Measurements from ENCODE around the gene FCF1.

DNA sequence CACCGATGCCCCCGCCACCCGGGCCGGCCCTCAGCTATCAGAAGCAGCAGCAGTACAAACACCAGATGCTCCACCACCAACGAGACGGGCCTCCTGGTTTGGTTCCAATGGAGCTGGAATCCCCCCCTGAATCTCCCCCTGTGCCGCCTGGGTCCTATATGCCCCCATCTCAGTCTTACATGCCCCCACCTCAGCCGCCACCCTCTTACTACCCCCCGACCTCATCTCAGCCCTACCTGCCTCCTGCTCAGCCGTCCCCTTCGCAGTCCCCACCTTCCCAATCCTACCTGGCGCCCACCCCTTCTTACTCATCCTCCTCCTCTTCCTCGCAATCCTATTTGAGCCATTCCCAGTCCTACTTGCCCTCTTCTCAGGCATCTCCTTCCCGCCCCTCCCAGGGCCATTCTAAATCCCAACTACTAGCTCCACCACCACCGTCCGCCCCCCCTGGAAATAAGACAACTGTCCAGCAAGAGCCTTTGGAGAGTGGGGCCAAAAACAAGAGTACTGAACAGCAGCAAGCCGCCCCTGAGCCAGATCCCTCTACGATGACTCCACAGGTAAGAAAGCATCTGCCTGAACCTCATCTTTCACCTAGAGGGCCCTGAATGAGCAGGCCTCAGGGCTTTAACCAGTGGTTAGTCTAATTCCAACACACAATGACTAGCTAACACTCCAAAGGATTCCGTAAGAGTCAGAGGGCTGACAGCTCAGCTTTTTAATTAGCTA lies 51.0 kb downstream of the FCF1 start:
- TF ChIP-seq, protein P1, sequence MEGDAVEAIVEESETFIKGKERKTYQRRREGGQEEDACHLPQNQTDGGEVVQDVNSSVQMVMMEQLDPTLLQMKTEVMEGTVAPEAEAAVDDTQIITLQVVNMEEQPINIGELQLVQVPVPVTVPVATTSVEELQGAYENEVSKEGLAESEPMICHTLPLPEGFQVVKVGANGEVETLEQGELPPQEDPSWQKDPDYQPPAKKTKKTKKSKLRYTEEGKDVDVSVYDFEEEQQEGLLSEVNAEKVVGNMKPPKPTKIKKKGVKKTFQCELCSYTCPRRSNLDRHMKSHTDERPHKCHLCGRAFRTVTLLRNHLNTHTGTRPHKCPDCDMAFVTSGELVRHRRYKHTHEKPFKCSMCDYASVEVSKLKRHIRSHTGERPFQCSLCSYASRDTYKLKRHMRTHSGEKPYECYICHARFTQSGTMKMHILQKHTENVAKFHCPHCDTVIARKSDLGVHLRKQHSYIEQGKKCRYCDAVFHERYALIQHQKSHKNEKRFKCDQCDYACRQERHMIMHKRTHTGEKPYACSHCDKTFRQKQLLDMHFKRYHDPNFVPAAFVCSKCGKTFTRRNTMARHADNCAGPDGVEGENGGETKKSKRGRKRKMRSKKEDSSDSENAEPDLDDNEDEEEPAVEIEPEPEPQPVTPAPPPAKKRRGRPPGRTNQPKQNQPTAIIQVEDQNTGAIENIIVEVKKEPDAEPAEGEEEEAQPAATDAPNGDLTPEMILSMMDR (IDR thresholded peaks at IDR 0.05; ENCODE audit: insufficient read depth, low read depth, low read length) = no peak
- TF ChIP-seq EZH2 (IDR thresholded peaks at IDR 0.05; ENCODE audit: insufficient read depth, low read length) = no peak
